ENCODE results near the gene NKX3-2. TPM values are rescaled to one million over a fixed set of nuclear protein-coding genes. Genes with fewer than 3 reads are reported as not detected.

NKX3-2 gene
- total RNA-seq, 2 experiments from 2014 or later: 0.57 to 0.63 TPM

DNA sequence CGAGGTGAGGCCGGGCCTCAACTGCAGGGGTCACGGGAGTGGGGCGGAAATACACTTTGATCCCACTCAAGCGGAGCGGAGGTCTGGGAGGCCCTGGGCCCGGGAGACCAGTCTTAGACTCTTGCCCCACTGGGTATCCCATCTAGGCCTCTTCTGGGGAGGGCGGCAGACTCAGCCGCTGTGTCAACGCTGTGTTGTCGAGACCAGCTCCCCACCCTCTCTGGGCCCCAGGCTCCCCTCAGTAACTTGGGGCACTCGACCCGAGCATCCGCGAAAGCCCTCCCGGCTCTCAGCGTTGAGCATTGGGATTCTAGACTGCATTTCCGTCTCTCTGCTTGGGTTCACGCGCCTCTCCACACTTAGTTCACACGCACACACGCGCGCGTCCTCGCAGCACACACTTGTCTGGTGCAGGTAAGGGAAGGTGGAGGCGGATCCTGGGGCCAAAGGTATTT, 1.7 kb downstream of the NKX3-2 start:
- Histone ChIP-seq H4K20me1 (ENCODE audit: insufficient read depth, low read length) (no peaks in the 10 kb centered on the region), H3K36me3 (ENCODE audit: insufficient read depth, low read length) (no peaks in the 10 kb centered on the region), H3K27ac (ENCODE audit: low read depth, low read length, poor library complexity, severe bottlenecking) (no peak overlapping the region), H3K4me3 (ENCODE audit: low read depth, low read length, poor library complexity, severe bottlenecking) (no peak overlapping the region), H3K79me2 (ENCODE audit: insufficient read depth, low read depth, low read length) (no peaks in the 10 kb centered on the region), H2AFZ (ENCODE audit: low read length) (no peak overlapping the region), H3K4me1 (ENCODE audit: insufficient read depth, low read length, poor library complexity, severe bottlenecking) (peaks cover 7% of the 10 kb centered on the region), H3K9me2 (ENCODE audit: insufficient read depth, low read length) (no peaks in the 10 kb centered on the region), H3K9me3 (ENCODE audit: low read length) (no peaks in the 10 kb centered on the region), H3K4me2 (ENCODE audit: low read length) (no peak overlapping the region)
- no peak for DNase-seq (ENCODE audit: low spot score)
- no TSS peak for BruUV-seq (replicated peaks)
- intact Hi-C loops (cut with micrococcal nuclease; ENCODE audit: unreplicated experiment): loop anchor here (10.0 kb wide), 2 partner anchors 188 to 438 kb away; no protein-coding TSS in a partner anchor
- CTCF ChIA-PET (ENCODE audit: unreplicated experiment): no interaction called here
- TF ChIP-seq, protein P1, sequence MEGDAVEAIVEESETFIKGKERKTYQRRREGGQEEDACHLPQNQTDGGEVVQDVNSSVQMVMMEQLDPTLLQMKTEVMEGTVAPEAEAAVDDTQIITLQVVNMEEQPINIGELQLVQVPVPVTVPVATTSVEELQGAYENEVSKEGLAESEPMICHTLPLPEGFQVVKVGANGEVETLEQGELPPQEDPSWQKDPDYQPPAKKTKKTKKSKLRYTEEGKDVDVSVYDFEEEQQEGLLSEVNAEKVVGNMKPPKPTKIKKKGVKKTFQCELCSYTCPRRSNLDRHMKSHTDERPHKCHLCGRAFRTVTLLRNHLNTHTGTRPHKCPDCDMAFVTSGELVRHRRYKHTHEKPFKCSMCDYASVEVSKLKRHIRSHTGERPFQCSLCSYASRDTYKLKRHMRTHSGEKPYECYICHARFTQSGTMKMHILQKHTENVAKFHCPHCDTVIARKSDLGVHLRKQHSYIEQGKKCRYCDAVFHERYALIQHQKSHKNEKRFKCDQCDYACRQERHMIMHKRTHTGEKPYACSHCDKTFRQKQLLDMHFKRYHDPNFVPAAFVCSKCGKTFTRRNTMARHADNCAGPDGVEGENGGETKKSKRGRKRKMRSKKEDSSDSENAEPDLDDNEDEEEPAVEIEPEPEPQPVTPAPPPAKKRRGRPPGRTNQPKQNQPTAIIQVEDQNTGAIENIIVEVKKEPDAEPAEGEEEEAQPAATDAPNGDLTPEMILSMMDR (conservative IDR thresholded peaks at IDR 0.05; ENCODE audit: low read length): no peak
- TF ChIP-seq EZH2phosphoT487 (IDR thresholded peaks at IDR 0.05; ENCODE audit: borderline replicate concordance, low read depth, low read length): no peak
- POLR2A ChIA-PET: no interaction called here

DNA sequence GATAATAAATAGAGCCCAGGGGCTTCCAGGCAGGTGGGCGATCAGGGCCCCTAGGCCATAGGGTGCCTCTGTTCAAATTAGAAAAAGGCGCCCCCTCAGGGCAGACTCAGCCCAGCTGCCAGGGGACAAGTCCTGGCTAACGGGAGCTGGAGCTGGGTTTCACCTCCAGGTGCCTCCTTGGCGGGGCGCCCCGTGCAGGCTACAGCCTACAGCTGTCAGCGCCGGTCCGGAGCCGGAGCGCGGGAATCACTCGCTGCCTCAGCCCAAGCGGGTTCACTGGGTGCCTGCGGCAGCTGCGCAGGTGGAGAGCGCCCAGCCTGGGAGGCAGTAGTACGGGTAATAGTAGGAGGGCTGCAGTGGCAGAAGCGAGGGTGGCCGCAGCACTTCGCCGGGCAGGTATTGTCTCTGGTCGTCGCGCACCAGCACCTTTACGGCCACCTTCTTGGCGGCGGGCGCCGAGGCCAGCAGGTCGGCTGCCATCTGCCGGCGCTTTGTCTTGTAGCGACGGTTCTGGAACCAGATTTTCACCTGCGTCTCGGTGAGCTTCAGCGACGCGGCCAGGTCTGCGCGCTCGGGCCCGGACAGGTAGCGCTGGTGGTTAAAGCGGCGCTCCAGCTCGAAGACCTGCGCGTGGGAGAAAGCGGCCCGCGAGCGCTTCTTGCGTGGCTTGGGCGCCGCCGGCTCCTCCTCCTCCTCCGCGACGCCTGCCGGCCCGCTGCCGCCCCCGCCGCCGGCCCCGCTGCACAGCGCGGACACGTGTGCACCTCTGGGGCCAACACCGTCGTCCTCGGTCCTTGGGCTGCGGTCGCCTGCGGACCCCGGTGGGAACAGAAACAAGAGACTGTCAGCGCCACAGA, 2.4 kb downstream of the NKX3-2 start:
- Histone ChIP-seq H3K4me3 (ENCODE audit: low read depth, low read length, poor library complexity, severe bottlenecking) (no peak overlapping the region), H2AFZ (ENCODE audit: low read length) (no peak overlapping the region)
- CTCF ChIA-PET (ENCODE audit: unreplicated experiment): no interaction called here

More for the DNA sequence above, 2.4 kb downstream of the NKX3-2 start:
- intact Hi-C loops (cut with micrococcal nuclease; ENCODE audit: unreplicated experiment): loop anchor here (10.0 kb wide), 2 partner anchors 187 to 437 kb away; no protein-coding TSS in a partner anchor
- H3K4me1 ChIP-seq (ENCODE audit: insufficient read depth, low read length, poor library complexity, severe bottlenecking): peaks cover 7% of the 10 kb centered on the region
- H3K79me2 ChIP-seq (ENCODE audit: insufficient read depth, low read depth, low read length): no peaks in the 10 kb centered on the region
- no peaks in the 10 kb centered on the region for H3K9me2 ChIP-seq (ENCODE audit: insufficient read depth, low read length)
- no peak for TF ChIP-seq EZH2phosphoT487 (IDR thresholded peaks at IDR 0.05; ENCODE audit: borderline replicate concordance, low read depth, low read length)
- TF ChIP-seq, protein P1 (conservative IDR thresholded peaks at IDR 0.05; ENCODE audit: low read length): peak; percentile 36
- no peaks in the 10 kb centered on the region for H4K20me1 ChIP-seq (ENCODE audit: insufficient read depth, low read length)
- no peak overlapping the region for H3K27ac ChIP-seq (ENCODE audit: low read depth, low read length, poor library complexity, severe bottlenecking)
- no peak overlapping the region for H3K4me2 ChIP-seq (ENCODE audit: low read length)
- no peaks in the 10 kb centered on the region for H3K36me3 ChIP-seq (ENCODE audit: insufficient read depth, low read length)
- BruUV-seq (replicated peaks): no TSS peak
- no peak for DNase-seq (ENCODE audit: low spot score)
- POLR2A ChIA-PET: interaction anchor here (0.7 kb wide), 1 partner anchor 1695 kb away, joined by 4 read pairs; no protein-coding TSS in a partner anchor
- no peaks in the 10 kb centered on the region for H3K9me3 ChIP-seq (ENCODE audit: low read length)
